ENCODE results near the gene DIPK1B. TPM values are rescaled to one million over a fixed set of nuclear protein-coding genes. Genes with fewer than 3 reads are reported as not detected.

DIPK1B gene
- total and polyA plus RNA-seq, 10 donors: 5.2 to 26.5 (median 12.3) TPM

DNA sequence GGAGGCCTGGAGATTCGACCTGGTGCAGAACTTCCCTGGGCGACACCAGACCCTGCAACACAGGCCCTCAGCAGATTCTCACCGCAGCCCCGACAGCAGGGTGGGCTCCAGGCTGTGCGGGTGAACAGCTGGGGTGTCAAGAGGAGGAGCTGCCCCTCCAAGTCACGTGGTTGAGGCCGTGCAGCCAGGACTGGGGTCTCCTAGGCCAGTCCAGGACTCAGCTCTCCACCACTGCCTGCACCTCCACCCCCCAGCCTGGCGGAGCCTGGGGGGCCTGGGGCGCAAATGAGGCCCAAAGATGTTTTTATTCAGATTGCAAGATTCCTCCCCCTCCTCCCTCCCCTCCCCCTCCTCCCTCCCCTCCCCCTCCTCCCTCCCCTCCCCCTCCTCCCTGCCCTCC lies 15.9 kb upstream of the DIPK1B start:
- H3K4me3 ChIP-seq: no peak overlapping the region
- WGBS, 5 donors: 49 to 88% (median 79%) methylated on average over 5 to 9 of the region's 9 CpGs
- TF ChIP-seq CTCF (IDR thresholded peaks at IDR 0.05 in 8 of 11, conservative IDR thresholded peaks at IDR 0.05 in 3 of 11) (no peak), POLR2A (IDR thresholded peaks at IDR 0.05) (no peak), POLR2AphosphoS5 (IDR thresholded peaks at IDR 0.05) (no peak)
- H3K9me3 ChIP-seq: no peaks in the 10 kb centered on the region
- DNase-seq: no peak
- H3K4me1 ChIP-seq: peaks cover 10 to 84% (median 53%) of the 10 kb centered on the region in 6 donors
- intact Hi-C loops (cut with DNase I; ENCODE audit: low total_unique reads): no loop called here
- no peaks in the 10 kb centered on the region for H3K36me3 ChIP-seq
- peak overlapping the region in 1 of 8 donors; percentile 33 for H3K27ac ChIP-seq
- H3K27me3 ChIP-seq (replicated peaks in 1 of 7): peaks cover 0 to 63% (median 8%) of the 10 kb centered on the region in 7 donors

DNA sequence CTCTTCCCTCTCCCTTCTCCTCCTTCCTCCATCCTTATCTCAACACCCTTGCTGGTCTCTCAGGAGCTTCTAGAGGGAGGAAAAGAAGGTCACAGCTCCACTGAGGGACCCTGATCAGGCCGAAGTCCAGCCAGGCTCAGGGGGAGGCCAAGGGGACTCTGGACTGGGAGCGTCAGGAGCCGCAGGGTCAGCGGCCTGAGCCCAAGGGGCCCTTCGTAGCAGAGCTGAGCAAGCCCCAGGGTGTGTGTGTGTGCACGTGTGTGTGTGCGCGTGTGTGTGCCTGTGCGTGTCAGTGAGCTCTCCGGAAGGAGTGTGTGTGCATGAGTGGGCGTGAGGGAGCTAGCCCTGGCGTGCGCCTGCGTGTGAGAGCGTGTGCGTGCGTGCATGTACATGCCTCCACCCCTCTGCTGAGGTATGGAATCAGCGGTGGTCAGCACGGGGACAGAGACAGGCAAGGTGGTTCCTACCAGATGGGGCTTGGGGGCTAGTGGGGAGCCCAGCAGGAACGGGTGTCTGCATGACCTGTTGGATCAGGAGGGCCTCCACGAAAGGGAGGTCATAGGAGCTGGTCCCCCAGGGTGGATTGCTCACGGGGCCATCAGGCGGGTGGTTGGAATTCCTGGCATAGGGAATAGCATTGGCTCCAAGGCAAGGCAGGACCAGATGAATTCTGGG lies 15.1 kb upstream of the DIPK1B start:
- H3K9me3 ChIP-seq: no peaks in the 10 kb centered on the region
- H3K27me3 ChIP-seq (replicated peaks in 1 of 7): peaks cover 0 to 66% (median 8%) of the 10 kb centered on the region in 7 donors
- intact Hi-C loops (cut with DNase I; ENCODE audit: low total_unique reads): no loop called here
- peak overlapping the region in 1 of 8 donors; percentile 9 for H3K4me3 ChIP-seq
- WGBS, 5 donors: 68 to 83% (median 71%) methylated on average over 19 to 23 of the region's 23 CpGs
- H3K36me3 ChIP-seq: no peaks in the 10 kb centered on the region
- H3K4me1 ChIP-seq: peaks cover 10 to 89% (median 58%) of the 10 kb centered on the region in 6 donors
- peak overlapping the region in 5 of 8 donors; percentile 58 to 88 (median 83) for H3K27ac ChIP-seq
- DNase-seq: no peak
- TF ChIP-seq POLR2AphosphoS5 (IDR thresholded peaks at IDR 0.05) (no peak), CTCF (IDR thresholded peaks at IDR 0.05 in 8 of 11, conservative IDR thresholded peaks at IDR 0.05 in 3 of 11) (no peak), POLR2A (IDR thresholded peaks at IDR 0.05) (no peak)

DNA sequence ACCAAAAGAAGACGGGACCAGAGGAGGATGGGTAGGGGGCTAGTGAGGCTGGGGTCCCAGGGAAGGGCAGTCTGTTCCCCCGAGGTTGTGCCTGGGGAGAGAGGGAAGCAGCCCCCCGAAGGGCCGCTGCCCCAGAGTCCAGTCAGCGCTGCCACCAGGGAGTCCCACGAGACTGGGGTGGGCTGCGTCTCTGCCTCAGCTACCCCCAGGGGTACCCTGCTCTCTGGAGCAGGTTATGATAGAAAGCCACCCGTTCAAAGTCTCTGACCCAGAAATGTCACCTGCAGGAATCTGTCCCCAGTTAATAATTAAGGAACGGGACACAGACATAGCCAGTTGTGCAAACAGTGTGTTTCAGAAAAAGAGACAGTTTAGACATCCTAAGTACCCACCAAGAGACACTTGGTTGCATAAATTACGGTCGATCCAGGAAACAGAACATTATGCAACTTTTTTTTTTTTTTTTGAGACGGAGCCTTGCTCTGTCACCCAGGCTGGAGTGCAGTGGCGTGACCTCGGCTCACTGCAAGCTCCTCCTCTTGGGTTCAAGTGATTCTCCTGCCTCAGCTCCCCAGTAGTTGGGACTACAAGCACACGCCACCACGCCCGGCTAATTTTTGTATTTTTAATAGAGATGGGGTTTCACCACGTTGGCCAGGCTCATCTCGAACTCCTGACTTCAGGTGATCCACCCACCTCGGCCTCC lies 14.4 kb upstream of the DIPK1B start:
- 37 to 63% (median 51%) methylated on average over 19 to 20 of the region's 20 CpGs for WGBS, 5 donors
- intact Hi-C loops (cut with DNase I; ENCODE audit: low total_unique reads): no loop called here
- H3K4me1 ChIP-seq: peaks cover 10 to 90% (median 58%) of the 10 kb centered on the region in 6 donors

More for the DNA sequence above, 14.4 kb upstream of the DIPK1B start:
- Histone ChIP-seq H3K27me3 (replicated peaks in 1 of 7) (peaks cover 0 to 66% (median 8%) of the 10 kb centered on the region in 7 donors), H3K4me3 (peak overlapping the region in 1 of 8 donors; percentile 9), H3K27ac (peak overlapping the region in 6 of 8 donors; percentile 40 to 88 (median 82)), H3K9me3 (no peaks in the 10 kb centered on the region), H3K36me3 (no peaks in the 10 kb centered on the region)
- TF ChIP-seq CTCF (IDR thresholded peaks at IDR 0.05 in 8 of 11, conservative IDR thresholded peaks at IDR 0.05 in 3 of 11): no peak
- peak in 1 of 3 donors; percentile 12 for TF ChIP-seq POLR2AphosphoS5 (IDR thresholded peaks at IDR 0.05)
- DNase-seq: no peak
